ENCODE measurements around the gene SWAP70.
A peak's percentile ranks its signal among the peaks of the same experiment; 100 is the strongest.

DNA sequence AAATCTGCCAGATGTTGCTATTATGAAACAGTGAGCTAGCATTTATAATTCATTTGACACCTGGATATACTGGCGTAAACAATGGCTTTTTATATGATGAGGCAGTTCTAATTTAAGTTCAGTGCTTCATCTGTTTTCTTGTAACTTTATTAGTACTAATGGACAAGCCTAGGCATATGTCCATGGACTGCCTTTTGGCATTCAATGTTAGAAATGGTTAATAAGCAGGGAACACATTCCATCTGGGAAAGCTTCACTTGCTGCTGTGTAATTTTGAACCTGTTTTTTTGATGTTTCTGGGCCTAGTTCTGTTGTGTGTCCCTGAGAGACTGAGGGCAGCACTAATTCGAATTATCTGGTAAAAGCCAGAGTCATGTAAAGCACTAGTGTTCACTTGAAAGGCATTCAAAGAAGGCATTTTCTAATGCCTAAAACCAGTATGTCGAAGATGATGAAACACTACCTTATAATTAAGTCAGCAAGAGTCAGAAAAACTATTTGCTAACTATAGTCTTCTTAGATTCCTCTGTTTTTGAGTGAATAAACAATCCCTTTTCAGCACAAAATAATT, 138.5 kb downstream of the SWAP70 start:
- TF ChIP-seq JUND (IDR thresholded peaks at IDR 0.05; ENCODE audit: low read length), result no peak
- TF ChIP-seq, protein P1, sequence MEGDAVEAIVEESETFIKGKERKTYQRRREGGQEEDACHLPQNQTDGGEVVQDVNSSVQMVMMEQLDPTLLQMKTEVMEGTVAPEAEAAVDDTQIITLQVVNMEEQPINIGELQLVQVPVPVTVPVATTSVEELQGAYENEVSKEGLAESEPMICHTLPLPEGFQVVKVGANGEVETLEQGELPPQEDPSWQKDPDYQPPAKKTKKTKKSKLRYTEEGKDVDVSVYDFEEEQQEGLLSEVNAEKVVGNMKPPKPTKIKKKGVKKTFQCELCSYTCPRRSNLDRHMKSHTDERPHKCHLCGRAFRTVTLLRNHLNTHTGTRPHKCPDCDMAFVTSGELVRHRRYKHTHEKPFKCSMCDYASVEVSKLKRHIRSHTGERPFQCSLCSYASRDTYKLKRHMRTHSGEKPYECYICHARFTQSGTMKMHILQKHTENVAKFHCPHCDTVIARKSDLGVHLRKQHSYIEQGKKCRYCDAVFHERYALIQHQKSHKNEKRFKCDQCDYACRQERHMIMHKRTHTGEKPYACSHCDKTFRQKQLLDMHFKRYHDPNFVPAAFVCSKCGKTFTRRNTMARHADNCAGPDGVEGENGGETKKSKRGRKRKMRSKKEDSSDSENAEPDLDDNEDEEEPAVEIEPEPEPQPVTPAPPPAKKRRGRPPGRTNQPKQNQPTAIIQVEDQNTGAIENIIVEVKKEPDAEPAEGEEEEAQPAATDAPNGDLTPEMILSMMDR (IDR thresholded peaks at IDR 0.05; ENCODE audit: control extremely low read depth in 1 of 3, insufficient read depth in 1 of 3, low read depth in 1 of 3, low read length in 3 of 3), result no peak
- TF ChIP-seq CREB1 (IDR thresholded peaks at IDR 0.05), result no peak
- no peak for TF ChIP-seq EZH2 (IDR thresholded peaks at IDR 0.05; ENCODE audit: low read depth, low read length, severe bottlenecking)
- TF ChIP-seq POLR2A (IDR thresholded peaks at IDR 0.05; ENCODE audit: control extremely low read depth in 1 of 2, low read depth in 2 of 2, low read length in 2 of 2), result no peak
- no peak for TF ChIP-seq SRF (IDR thresholded peaks at IDR 0.05; ENCODE audit: low read depth, low read length)
- peak; percentile 66 for TF ChIP-seq CEBPB (IDR thresholded peaks at IDR 0.05; ENCODE audit: low read depth, low read length)
- TF ChIP-seq PHF8 (conservative IDR thresholded peaks at IDR 0.05; ENCODE audit: low read depth, low read length), result no peak
- no peak for TF ChIP-seq RNF2 (IDR thresholded peaks at IDR 0.05; ENCODE audit: borderline replicate concordance, low read depth, low read length, missing control alignments, poor library complexity, severe bottlenecking)
- no peak for TF ChIP-seq POLR2AphosphoS5 (IDR thresholded peaks at IDR 0.05; ENCODE audit: low read depth, low read length)
- no peak for TF ChIP-seq TAF1 (IDR thresholded peaks at IDR 0.05; ENCODE audit: low read depth, low read length)
